Renal pelvis (tissue), 4 donors: ENCODE data around the gene PIK3R5. TPM values are rescaled to one million over a fixed set of nuclear protein-coding genes. Genes with fewer than 3 reads are reported as not detected.

Experiments used
- DNase-seq: peaks from one replicate; pipeline ENCODE4 v3.0.0-alpha.2; 2013
- polyA plus RNA-seq, 3 donors: library from polyadenylated mRNA; unstranded; fragments of 120-200 nt; gene quantifications; one replicate each; pipeline ENCODE4 v1.2.1, GENCODE V29; 2013; ENCODE audit not compliant: insufficient read length in 3 of 3

PIK3R5 gene
- polyA plus RNA-seq, 3 donors, result 0.73 to 1.00 (median 0.84) TPM

DNA sequence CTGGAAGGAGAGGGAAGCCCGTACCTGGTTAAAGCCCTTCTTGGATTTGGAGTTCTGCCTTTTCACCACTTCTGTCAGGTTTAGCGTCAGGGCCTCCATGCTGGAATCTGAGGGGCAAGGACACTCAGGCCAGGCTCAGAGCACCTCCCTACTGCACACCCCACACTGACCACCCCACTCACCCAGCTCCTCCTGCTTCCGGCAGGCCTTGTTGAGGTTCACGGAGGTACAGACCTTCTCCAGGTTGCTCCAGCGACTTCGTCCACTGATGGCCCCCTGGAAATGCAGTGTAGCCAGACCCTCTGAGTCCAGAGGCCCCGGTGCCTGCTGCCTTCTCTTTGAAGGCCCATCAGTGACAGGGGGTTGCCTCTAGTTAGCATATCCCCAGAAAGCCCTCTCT, 83.9 kb downstream of the PIK3R5 start:
- no peak for DNase-seq

DNA sequence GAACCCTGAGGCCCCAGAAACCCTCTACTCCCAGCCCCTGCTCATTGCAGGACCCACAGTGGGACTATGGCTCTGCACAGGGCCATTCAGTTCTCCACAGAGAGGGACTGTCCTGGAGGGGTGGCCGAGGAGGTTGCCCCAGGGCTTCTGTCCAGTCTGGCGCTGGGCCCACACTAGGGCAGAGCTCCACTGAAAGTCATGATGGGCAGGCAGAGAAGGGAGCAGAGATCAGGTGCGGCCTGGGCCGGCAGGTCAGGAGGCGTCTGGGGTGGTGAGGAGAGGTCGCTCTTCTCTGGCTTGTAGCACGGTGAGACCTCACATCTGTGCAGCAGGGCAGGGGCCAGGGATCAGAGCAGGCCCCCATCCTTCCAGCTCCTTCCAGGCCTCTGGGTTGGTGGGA, 85.0 kb downstream of the PIK3R5 start:
- no peak for DNase-seq

DNA sequence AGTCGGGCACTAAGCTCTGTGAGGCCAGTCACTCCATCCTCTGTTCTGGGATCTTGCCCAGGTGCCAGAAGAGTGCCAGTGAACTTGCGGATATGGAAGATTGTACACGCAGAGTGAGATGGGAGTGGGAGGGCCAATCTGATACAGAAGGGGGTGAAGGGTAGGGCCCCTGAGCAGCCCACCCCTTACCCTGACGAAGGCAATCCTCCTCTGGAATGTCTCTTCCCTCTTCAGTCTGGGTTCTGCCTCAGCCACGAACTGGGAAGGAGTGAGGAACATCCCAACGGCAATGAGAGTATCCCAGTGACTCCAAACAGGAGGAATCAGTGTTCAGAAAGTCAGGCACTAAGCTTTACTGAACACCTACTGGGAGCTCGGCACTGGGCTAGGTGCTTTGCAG, 86.1 kb downstream of the PIK3R5 start:
- DNase-seq, result no peak

DNA sequence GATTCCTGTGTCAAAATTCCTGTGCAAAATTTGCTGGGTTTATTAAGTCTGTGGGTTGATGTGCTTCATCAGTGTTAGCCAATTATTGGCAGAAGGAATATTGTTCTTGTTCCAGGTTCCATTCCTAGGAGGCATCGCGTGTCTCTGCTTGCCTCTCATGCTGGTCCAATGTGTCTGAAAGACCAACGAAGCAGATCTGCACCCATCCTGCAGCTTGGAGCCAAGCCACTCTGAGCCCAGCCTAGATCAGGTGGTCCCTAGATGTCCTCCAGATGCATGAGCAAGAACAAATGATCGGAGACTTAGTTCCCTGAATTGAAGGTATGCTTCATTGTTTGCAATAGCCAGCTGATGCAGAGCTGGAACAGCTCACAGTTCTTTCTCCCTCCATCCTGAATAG, 87.5 kb downstream of the PIK3R5 start:
- no peak for DNase-seq

DNA sequence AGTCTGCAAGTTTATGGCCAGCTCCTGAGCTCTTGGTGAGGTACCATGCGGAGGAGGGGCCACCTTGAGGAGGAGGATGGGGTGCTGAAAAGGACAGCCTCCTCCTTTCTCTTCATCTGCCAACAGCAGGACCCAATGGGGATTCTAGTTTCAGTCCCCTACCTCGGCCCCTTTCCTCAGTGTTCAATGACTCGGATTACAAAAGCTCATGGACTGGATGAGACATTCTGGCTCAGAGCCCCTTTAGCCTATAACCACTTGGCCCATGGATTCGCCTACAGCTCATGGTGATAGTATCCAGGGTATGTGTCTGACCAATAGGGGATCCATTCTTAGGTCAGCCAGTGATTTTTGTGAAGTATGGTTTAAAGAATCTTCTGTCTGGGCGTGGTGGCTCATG, 89.5 kb downstream of the PIK3R5 start:
- DNase-seq, result no peak

DNA sequence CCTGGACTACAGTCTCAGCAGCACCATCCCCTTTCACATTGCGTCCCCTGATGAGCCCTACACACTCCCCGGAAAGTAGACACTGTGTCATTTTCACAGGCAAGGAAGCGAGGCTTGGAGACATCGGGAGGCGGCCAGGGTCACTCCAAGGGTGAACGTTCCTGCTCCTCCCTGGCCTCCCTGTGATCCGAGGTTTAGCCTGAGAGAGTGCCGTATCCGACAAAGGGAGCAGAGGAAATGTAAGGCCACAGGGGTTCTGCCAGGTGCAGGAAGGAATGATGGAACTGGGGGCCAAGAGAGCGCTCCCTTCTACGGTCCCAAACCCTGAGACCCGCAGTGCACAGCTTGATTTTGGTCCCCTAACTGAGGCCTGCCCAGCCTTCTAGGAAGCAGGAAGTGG, 90.1 kb downstream of the PIK3R5 start:
- no peak for DNase-seq

DNA sequence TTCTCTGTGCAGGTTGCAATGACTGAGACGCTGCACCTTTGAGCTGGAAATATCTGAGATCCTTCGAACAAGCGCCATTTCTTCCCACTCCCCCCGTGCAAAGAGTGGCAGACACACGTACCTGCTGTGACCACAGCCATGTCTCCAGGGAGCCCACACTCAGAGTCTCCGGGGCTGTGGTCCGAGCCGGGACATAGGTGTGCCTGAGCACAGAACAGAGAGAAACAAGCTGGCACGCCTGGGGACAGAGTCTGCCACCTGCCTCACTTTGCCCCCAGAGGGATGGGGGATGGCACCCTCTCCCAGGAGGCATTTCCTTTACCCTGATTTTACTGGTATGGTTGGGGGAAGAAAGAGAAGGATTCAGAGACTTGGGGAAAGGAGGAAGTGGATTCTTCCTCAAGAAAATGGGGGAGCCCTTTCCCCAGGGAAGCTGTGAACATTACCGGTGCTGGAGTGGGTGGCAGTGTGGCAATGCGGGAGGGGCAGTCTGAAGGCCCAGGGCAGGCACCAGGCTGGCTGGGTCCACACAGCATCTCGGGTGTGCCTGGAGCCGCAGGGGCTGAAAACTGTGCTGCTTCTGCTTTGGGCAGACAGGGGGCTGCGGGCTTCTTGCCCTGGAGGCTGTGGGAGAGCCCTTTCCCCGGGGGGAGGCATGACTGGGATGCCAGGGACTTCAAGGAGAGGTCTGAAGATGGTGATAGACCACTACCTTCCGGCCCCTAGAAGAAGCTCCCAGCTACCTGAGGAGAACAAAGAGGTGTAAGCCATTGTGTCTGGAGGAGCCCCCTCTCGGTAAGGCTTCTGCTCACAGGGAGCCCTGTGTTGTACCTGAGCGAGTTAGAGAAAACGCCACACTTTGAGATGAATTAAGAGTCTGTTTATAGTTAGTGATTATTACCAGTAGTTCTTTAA, 91.4 kb downstream of the PIK3R5 start:
- DNase-seq, result no peak

DNA sequence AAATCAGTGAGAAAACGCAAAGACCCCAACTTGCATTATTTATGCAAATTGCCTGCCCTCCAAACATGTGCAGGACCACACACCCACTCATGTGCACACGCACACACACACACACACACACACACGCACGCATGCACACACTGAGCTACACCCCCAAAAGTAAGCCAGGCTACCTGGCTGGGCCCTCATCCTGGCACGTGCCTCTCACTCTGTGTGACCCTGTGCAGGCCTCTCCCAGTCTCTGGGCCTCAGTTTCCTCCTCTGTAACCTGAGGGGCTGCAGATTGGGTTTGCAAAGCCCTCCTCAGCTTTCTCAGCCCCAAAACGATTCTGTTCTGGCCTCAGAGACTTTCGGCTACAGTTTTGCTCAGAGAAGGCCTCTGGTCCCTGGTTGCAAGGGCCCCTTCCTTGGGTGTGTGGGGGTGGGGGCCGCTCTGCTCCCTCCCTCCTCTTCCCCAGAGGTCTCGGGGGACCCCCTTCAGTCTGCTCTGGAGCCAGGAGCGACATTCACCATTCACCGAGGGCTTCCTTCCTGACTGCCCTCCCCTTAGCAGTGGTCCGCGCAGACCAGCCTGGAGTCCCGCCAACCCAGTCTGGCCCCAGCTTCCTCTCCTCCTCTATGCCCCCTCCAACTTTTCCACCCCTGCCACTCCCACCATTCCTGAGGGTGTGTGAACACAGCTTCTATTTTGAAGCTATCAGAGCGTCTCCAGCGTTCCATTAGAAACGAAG, 92.6 kb downstream of the PIK3R5 start:
- no peak for DNase-seq

DNA sequence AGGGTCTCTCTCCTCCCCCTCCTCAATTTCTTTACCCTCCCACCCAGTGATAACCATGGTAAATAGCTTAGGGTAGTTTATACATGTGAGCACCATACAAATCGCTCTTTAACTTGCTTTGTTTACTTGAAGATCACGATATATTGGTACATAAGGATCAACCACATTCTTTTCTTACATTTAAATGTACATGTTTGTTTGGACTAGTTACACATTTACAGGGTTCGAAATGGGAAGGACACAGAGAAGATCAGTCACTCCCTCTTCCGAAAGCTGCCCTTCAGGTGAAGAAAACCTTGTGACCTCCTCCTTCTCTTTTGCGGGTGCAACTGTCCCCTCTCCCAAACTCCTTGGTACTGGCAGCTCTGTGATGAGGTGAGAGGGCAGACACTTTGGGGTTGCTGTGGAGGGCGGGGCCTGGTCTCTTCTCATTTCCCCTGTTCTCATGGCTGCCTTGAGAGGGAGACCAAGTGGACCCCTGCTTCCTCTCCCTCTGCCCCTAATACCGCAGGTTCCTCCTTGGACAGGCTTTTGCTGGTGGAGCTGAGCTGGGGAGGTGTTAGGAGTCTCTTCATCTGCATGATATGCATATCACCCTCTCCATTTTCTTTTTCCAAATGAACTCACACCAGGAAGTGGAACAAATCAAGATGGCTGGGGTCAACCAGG, 93.3 kb downstream of the PIK3R5 start:
- DNase-seq, result no peak

DNA sequence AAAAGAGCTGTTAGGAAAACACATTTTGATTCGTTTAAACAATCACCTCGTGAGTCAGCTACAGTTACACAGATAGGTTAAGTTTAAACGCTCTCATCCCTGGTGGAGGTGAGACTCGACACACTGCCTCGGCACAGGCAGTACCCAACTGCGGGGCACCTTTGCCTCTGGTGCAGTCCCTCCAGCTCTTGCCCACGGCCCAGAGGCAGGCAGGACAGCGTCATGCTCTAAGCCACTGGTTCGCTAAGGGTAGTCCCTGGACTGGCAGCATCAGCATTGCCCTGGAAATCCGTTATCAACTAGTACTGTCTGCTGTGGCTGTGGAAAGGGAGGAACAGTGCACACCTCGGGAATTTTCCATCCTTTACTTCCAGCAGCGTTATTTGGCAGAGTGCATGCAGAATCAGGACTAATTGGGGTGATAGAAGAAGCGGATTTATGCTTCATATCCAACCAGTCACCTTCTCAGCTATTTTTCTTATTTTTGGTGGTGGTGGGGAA, 94.4 kb downstream of the PIK3R5 start:
- no peak for DNase-seq

DNA sequence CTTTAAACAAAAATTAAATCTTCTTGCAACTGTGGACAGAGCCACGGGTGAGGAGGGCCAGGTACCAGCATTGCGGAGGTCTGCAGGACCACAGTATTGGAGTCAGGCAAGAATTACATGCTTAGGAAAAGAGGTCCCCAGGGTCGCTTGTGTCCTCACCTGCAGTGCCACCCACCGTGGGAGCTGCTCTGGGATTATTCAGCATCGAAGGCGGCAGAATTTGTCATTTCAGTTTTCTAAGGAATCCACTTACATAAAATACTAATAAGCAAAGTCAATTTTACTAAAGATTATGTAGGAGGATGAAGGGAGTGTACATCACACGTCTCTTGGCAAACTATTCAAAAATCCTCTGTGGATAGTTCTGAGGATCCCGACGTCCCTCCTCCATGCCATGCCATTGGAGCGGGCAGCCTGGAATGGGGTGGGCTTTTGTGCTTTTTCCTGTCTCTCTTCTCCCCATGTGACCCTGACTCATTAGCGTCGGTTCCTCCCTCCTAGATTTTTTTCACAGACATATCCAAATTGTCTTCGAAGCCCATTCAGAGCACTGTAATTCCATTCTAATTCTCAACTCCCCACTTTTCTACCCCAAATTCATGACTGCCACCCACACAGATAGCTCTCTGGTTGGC, 95.0 kb downstream of the PIK3R5 start:
- no peak for DNase-seq

DNA sequence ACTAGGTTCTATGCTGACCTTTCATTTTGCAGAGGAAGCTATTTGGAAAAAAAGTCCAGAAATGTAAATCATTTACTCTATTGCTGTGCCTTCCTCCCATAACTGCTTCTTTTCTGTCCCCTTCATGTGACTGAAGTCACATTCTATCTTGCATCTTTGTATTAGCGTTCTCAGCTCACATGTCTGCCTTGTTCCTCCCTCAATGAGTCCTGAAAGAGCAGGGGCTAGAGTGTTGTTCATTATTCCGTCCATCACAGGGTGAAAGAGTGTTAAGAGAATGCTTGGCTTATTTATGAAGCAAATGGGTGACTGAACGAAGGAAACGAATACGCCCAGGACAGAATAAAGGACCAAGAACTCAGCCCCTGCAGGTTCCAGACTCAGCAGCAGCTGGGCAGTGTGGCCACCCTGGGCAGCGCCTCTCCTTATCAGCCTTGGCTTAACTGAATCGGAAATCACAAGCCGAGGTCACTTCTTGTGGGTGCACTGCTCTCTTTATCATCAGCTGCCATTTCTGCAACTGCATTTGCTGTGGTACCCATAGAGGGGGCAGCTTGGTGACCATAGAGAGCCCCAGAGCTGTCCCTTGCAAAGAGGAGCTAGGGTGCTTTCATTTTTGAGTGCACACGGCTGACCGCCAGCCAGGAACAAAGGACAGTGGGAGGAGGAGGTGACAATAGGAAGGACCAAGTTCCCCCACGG, 96.2 kb downstream of the PIK3R5 start:
- DNase-seq, result no peak

DNA sequence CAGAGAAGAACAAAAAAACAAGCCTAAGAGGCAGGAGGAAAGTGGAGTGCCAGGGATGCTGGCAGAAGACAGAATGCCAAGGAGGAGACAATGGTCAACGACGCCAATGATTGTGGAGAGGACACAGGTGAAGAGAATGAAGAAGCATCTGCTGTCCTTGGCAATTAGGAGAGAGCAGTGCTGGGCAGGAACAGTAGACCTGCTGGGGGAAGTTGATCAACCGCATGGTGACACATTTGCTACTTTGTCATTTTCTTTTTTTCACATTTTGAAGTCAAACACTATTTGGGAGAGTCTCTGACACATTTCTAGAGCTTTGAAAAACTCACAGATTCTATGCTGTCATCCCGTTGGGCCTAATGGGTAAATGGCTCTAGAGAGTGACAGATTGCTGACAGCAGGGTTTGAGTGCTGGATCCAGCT, 97.0 kb downstream of the PIK3R5 start:
- no peak for DNase-seq

DNA sequence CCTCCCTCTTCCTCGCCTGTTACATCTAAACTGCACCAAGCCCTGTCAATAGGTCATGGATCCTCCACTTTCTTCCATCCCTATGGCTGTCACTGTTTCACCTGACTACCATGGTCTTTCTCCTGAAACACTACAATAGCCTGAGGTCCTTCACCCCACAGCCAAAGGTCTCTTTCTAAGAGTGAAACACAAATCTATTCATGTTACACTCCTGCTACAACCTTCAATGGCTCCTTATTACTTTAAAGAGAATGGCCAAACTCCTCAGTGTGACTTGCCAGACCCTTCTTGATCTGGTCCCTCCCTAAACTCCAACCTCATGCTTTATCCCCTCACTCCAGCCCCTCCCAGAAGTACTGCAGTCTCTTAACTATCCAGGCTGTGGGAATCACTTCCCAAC, 97.4 kb downstream of the PIK3R5 start:
- DNase-seq, result no peak

DNA sequence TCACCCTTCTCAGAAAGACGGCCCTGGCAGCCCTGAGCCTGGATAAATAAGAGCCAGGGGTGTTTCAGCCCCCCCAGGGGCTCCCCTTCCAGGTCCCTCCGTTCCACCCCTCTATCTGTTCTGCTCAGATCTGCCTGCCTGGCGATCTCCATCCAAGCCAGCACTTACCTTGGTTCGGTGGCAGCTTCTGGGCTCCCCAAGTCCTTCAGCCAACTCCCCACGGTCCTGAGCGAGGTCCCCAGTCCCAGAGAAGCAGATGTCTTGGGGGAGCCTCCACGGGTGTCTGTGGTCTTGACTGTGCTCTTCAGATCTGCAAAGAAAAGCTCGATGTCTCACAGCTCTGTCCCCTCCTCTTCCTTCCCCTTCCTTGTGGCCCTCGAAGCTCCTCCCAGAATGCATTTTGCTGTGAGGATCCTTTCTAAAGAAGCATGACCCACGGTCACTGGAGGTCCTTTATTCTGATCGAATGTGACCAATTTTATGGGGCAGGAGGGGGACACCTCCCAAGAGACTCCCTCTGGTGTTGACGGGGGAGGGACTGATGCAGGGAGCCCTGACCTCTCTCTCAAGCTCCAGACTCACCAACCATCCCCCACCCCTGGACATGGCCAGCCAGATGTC, 98.0 kb downstream of the PIK3R5 start, which contains the start of gene PIK3R6:
Gene PIK3R6, minus strand, starts transcription at position 314 of the 621 bp plus-strand sequence. CDS start 17,880 bp downstream, outside the sequence.
- DNase-seq, result no peak

DNA sequence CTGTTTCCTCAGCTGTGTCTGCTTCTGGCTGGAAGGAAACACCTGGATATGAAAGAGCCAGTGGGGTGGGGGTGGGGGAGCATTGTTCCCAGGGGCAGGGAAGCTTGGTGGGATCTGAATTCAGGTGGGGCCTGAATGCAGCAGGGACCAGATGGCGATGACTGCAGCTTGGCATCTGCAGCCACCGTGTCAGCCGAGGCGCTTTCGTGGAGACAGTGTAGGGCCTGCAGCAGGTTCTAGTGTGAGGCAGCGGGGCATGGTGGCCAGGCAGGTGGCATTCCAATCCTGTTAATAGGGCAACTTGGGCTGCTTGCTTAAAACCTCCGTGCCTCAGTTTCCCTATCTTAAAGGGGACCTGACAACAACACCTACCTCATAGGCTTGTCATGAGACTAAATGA, 99.7 kb downstream of the PIK3R5 start:
- no peak for DNase-seq

DNA sequence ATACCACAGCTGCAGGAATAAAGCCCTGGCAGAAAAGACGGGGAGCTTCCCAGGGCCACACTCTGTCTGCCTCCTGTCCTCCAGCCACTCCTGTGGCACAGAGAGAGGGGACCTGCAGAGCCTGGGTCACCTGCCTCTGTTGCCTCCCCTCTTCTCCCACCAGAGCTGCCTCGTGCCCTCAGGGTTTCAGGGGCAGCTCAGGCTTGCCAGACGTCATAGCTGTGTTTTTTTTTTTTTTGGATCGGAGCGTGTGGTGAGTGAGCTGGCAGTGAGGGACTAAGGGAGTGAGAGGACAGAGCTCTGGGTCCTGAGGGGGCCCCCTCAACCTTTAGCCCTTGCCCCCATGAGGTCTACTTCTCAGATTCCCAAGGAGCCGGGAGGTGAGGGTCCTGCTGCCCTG, 100.1 kb downstream of the PIK3R5 start:
- DNase-seq, result no peak

DNA sequence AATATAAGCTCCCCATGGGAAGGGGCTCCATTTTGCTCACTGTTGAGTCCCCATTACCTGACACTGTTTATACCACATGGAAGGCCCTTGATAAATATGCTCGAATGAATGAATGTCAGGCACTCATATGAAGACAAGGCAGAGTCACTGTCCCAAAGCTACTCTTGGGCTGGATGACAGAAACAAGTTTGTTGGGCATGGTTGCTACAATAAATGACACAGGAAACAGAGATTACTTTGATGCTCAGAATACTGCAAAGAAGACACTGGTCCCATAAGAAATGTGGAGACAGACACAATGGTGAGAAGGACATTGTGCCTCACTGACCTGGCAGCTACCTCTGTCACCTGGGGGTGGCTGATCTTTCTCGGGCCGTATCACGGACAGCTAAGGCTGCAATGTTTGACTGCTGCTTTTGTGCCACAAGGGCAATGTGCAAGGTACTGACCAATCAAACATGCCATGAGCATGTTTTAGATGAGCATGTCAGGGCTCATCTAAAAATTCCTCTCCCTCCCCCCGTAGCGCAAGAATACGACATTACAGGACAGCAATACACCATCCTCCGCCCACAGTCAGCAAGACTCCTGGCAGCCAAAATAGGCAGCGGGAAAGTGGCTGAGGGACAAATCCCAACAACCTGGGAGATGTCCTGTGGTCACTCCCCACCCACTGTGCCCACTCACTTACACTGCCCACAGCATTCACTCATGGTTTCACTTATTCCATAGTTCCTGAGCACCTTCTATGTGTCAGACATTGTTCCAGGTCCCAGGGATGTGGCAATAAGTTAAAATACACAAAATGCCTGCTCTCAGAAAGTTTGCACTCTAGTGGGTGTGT, 103.1 kb downstream of the PIK3R5 start:
- DNase-seq, result no peak

DNA sequence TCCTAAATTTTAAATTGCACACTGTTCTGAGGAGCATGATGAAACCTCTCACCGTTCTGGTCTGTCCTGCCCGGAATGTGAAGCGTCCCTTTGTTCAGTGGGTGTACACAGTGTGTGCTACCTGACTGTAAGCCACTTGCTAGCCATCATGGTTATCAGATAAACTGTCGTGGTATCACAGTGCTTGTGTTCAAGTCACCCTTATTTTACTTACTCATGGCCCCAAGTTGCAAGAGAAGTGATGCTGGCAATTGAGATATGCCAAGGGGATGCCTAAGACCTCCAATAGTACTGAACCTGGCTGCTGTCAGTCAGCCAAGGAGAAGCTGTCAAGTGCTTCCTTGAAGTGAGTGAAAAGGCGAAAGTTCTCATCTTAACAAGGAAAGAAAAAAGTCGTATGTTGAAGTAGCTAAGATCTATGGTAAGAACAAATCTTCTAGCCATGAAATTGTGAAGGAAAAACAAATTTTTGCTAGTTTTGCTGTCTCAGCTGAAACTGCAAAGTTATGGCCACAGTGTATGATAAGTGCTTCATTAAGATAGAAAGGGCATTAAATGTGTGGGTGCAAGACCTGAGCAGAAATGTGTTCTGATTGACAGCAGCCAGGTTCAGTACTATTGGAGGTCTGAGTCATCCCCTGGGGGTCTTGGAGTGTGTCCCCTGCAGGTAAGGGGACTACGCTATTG, 103.9 kb downstream of the PIK3R5 start:
- DNase-seq, result no peak
